ENCODE data around the gene PRG3. TPM values are rescaled to one million over a fixed set of nuclear protein-coding genes. Genes with fewer than 3 reads are reported as not detected.

PRG3 gene
- total RNA-seq, 1 experiment from 2014 or later = not detected

DNA sequence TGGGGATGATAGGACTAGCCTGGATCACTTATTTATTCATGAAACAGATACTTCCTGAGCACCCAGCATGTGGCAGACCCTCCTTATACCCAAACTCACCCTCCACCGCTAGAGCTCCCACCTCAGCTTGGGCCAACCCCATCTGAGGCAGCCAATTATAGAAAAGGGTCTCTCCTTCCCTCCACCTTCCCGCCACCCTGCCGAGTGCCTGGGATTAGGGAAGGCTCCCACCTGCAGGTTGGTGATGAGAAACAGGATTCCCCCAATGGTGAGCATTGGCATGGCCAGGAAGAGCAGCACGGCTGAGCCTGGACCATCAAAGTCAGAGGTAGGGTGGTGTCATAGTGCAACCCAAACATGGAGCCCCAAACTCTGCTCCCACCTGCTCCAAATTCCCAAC lies 40.1 kb upstream of the PRG3 start:
- Histone ChIP-seq H3K4me1 (ENCODE audit: insufficient read depth, low read length) (peaks cover 21% of the 10 kb centered on the region), H3K4me3 (ENCODE audit: low read length) (no peak overlapping the region), H3K4me2 (ENCODE audit: low read length) (no peak overlapping the region), H2AFZ (ENCODE audit: low read length) (no peak overlapping the region), H3K36me3 (ENCODE audit: low read depth, low read length) (0 out of 2 replicates have a peak, but pooled peaks cover 4% of the 10 kb centered on the region), H3F3A (ENCODE audit: low read length, unreplicated experiment) (no peaks in the 10 kb centered on the region), H3K27ac (ENCODE audit: low read length) (no peak overlapping the region), H3K9ac (ENCODE audit: low read length) (no peak overlapping the region), H3K27me3 (ENCODE audit: low read length) (no peaks in the 10 kb centered on the region), H3K9me3 (ENCODE audit: low read length) (no peaks in the 10 kb centered on the region), H4K20me1 (ENCODE audit: low read length) (no peaks in the 10 kb centered on the region), H3K79me2 (ENCODE audit: low read length) (peaks cover 9% of the 10 kb centered on the region), H3K9me2 (replicated peaks; ENCODE audit: low read length) (no peaks in the 10 kb centered on the region)
- no peak for DNase-seq
- no peak for ATAC-seq
- intact Hi-C loops (cut with micrococcal nuclease) = no loop called here
- ChIA-PET POLR2A (ENCODE audit: unreplicated experiment) (no interaction called here), CTCF (no interaction called here)
- TF ChIP-seq CTCF (conservative IDR thresholded peaks at IDR 0.05; ENCODE audit: low read depth, low read length) (no peak), EZH2 (IDR thresholded peaks at IDR 0.05; ENCODE audit: low read length, unreplicated experiment) (no peak), EZH2phosphoT487 (IDR thresholded peaks at IDR 0.05; ENCODE audit: borderline replicate concordance, low read length) (no peak)
- no TSS peak for BruUV-seq (replicated peaks)

DNA sequence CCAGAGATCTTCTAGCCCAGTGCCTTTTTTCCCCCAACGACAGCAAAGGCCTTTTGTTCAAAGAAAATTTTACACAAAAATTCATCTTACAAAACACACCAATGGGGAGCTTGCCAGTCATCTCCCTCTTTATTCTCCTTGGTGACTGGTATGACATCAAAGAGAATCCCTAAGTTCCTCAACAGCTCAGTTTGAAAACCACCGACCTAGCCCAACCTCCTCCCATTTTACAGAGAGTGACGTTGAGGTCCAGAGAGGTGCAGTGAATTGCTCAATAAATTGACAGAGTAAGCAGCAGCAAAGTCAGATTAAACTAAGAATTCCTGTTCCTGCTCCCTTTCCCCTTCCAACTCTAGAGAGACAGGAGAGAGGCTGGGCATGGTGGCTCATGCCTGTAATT lies 38.2 kb upstream of the PRG3 start:
- no TSS peak for BruUV-seq (replicated peaks)
- DNase-seq (no peak), ATAC-seq (no peak)
- Histone ChIP-seq H4K20me1 (ENCODE audit: low read length) (no peaks in the 10 kb centered on the region), H3K27ac (ENCODE audit: low read length) (no peak overlapping the region), H2AFZ (ENCODE audit: low read length) (no peak overlapping the region), H3K9ac (ENCODE audit: low read length) (no peak overlapping the region), H3K9me2 (replicated peaks; ENCODE audit: low read length) (no peaks in the 10 kb centered on the region), H3K4me1 (ENCODE audit: insufficient read depth, low read length) (peaks cover 2% of the 10 kb centered on the region; the same call in 1 of the 2 replicates), H3K79me2 (ENCODE audit: low read length) (no peaks in the 10 kb centered on the region), H3F3A (ENCODE audit: low read length, unreplicated experiment) (no peaks in the 10 kb centered on the region), H3K4me3 (ENCODE audit: low read length) (no peak overlapping the region), H3K4me2 (ENCODE audit: low read length) (no peak overlapping the region), H3K36me3 (ENCODE audit: low read depth, low read length) (0 out of 2 replicates have a peak, but pooled peaks cover 8% of the 10 kb centered on the region), H3K27me3 (ENCODE audit: low read length) (no peaks in the 10 kb centered on the region), H3K9me3 (ENCODE audit: low read length) (no peaks in the 10 kb centered on the region)
- ChIA-PET CTCF (no interaction called here), POLR2A (ENCODE audit: unreplicated experiment) (no interaction called here)
- intact Hi-C loops (cut with micrococcal nuclease) = no loop called here
- TF ChIP-seq EZH2 (IDR thresholded peaks at IDR 0.05; ENCODE audit: low read length, unreplicated experiment) (no peak), CTCF (conservative IDR thresholded peaks at IDR 0.05; ENCODE audit: low read depth, low read length) (no peak), EZH2phosphoT487 (IDR thresholded peaks at IDR 0.05; ENCODE audit: borderline replicate concordance, low read length) (no peak)

- TF ChIP-seq CTCF (conservative IDR thresholded peaks at IDR 0.05; ENCODE audit: low read depth, low read length) (no peak), EZH2phosphoT487 (IDR thresholded peaks at IDR 0.05; ENCODE audit: borderline replicate concordance, low read length) (no peak), EZH2 (IDR thresholded peaks at IDR 0.05; ENCODE audit: low read length, unreplicated experiment) (no peak)
- ATAC-seq (no peak), DNase-seq (no peak)
- Histone ChIP-seq H3K9me3 (ENCODE audit: low read length) (no peaks in the 10 kb centered on the region), H4K20me1 (ENCODE audit: low read length) (no peaks in the 10 kb centered on the region), H3K27me3 (ENCODE audit: low read length) (no peaks in the 10 kb centered on the region), H3K9me2 (replicated peaks; ENCODE audit: low read length) (no peaks in the 10 kb centered on the region), H3K4me2 (ENCODE audit: low read length) (no peak overlapping the region), H2AFZ (ENCODE audit: low read length) (no peak overlapping the region), H3K4me3 (ENCODE audit: low read length) (no peak overlapping the region), H3K27ac (ENCODE audit: low read length) (no peak overlapping the region), H3K36me3 (ENCODE audit: low read depth, low read length) (0 out of 2 replicates have a peak, but pooled peaks cover 8% of the 10 kb centered on the region), H3F3A (ENCODE audit: low read length, unreplicated experiment) (no peaks in the 10 kb centered on the region), H3K79me2 (ENCODE audit: low read length) (no peaks in the 10 kb centered on the region), H3K9ac (ENCODE audit: low read length) (no peak overlapping the region), H3K4me1 (ENCODE audit: insufficient read depth, low read length) (no peaks in the 10 kb centered on the region)
- intact Hi-C loops (cut with micrococcal nuclease) = no loop called here
- ChIA-PET CTCF (no interaction called here), POLR2A (ENCODE audit: unreplicated experiment) (no interaction called here)
- BruUV-seq (replicated peaks) = no TSS peak
These were observed 37.2 kb upstream of the PRG3 start for GRCh38 chr11:57418131-57418530.
